Tongue (tissue), 3 donors: ENCODE results near the gene REL. TPM values are rescaled to one million over a fixed set of nuclear protein-coding genes. Genes with fewer than 3 reads are reported as not detected.
A peak's percentile ranks its signal among the peaks of the same experiment; 100 is the strongest.

Experiments used
- DNase-seq: peaks from one replicate; pipeline ENCODE4 v3.0.0-alpha.2; 2015
- small RNA-seq: library from RNA; depleted of rRNA; stranded (forward); fragments of <200 nt; gene quantifications from one replicate; pipeline ENCODE3, GENCODE V24; 2014; ENCODE audit warnings: low replicate concordance
- total RNA-seq: library from RNA; depleted of rRNA; stranded (reverse); fragments of >200 nt; gene quantifications from one replicate; pipeline ENCODE4 v1.2.3, GENCODE V29; 2014

The REL gene
- total RNA-seq, 1 donor from 2014 or later: 17.1 TPM

DNA sequence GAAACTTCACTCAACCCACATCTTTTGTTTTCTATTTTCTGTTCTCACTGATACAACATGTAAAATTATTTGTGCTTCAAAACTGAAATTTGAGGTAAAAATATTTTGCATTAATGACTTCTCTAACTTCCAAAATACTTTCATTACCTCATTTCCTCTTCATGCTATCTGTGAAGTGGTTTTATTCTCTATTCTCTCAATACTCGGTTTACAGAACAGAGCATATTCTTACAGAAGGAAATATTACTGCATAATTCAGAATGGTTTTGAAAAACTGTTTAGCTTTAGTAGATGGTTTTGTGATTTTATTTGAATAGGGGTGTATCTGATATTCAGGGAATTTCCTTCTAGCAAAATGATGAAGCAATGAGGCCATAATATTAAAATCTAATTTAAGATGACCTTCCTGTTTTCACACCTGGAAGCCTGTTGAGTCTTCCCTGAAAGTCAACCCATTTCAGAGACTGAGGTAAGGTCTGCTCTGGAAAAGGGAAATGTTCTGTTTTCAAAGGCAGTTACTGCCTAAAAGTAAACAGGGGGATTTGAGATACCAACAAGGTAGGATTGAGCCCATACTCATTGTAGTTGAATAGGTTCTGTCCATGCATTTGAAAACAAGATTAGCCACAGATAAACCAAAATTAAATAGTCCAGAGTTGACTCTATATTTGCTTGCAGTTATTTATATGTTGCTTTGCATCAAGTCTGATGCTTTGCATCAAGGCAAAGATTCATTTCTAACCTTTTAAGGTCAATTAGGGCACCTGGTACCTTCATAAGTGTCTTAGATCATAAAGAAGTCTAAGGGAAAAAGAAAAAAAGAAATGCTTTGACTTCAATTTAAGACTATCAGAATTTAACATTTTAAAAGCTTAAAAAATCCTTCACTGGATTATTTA is 85.4 kb downstream of the REL start:
- DNase-seq: no peak

DNA sequence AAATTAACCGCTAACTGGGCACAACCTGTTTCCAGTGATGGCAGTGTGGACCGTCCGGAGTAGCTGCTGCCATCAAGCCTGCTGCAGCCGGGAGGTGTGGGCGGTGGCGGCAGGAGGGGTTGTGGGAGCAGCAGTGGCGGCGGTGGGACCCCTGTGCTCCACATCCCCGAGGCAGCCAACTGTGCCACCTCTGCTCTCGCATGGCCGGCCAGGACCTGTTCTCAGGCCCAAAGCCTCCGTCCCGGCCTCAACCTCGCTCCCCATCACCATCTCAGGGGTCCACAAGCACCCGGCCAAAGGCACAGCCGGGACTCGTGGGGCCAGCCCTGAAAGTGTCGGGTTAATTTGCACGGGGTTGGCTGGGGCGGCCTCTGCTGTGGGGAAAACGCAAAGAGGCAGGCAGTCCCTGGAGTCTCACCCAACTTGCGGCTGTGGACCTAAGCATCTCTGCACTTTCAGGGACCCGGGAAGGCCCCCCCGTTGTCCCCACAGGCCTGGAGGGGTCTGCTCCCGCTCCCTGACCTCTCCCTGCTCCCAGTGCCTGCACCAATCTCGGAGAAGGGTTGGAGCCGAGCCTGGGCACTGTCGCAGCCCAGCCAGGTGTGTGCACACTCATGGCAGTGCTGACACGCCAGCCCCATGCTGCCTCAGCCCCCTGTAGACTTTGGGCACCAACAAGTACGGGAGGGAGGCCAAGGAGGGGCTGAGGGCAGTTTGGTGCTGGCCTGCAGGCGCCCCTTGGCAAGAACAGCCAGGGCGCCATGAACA is 91.7 kb downstream of the REL start:
- no peak for DNase-seq

DNA sequence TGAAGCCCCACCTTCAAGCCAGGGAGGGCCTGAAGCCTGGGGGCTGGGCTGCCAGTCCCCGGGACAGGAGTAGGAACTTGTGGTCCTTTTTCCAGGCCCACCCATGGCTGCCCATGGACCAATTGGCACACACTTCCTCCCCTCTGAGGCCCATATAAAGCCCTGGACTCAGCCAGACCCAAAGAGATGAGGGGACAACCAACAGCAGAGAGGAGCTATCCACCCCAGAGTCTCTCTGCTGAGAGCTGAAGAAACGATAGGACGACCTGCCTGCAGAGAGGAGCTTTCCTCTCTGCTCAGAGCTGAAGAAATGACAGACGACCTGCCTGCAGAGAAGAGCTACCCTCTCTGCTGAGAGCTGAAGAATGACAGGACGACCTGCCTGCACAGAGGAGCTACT is 92.3 kb downstream of the REL start:
- DNase-seq: no peak

GRCh38 chr2:60974652-60975051 is 93.3 kb downstream of the REL start:
- DNase-seq: no peak

Small RNA genes lying within 50 kb of the gene (small RNA-seq; reads per million reads assigned to genes)
- gene RN7SL632P: not detected
- 18.7 reads per million, percentile 95 among the genes with 10 or more reads in this experiment for gene RNU4-51P

Other genes starting within 250 kb of the REL start
- gene PAPOLG, start 125.3 kb upstream of the REL start, total RNA-seq: 19.1 TPM
- gene PEX13, start 136.1 kb downstream of the REL start, total RNA-seq: 38.9 TPM
- 8.2 TPM for gene PUS10, start 136.7 kb downstream of the REL start, total RNA-seq
- gene SANBR, start 184.3 kb downstream of the REL start, total RNA-seq: 15.2 TPM